AML-193 (cell line): Measurements from ENCODE around the gene GIPR.
"Not testable (repeated sequence)": the region's sequence is repeated elsewhere in the genome, so short reads cannot be mapped to it uniquely, and the experiment has no call there.

ENCODE experiments used
- DNase-seq, 2 experiments: peaks; one replicate each; lab custom pipeline; 2025; lab: John Stamatoyannopoulos, UW

Gene GIPR

DNA sequence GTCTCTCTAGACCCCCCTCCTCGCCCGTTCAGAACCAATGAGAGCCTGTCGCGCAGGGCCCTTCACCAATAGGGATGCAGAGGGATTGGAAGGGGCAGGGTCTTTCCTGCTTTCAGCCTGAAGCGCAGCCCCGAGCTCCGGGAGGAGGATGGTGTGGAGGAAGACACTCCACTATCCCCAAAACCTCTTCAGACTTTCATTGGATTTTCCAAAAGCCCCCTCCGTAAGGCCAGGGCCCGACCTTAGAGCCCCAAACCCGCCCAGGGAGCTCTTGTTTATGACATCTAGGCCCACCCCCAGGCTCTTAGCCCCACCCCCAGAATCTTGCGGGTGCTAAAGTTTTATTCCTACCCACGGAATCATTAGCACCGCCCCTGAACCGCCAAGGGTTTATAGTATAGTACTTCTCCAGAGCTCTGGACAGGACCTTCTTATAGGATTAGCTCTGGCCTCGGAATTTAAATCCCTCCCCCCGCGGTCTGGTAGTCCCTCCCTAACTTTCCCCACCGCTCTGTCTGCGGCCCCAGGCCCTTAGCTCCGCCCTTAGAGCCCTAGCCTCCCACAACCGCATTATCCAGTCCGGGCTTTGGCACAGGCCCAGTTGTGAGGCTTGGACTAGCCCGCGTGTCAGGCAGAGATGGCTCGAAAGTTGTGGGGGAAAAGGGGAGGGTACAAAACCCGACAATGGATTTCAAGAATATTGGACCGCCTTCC is 22.2 kb upstream of the GIPR start:
- peak; percentile 57 to 73 for DNase-seq

DNA sequence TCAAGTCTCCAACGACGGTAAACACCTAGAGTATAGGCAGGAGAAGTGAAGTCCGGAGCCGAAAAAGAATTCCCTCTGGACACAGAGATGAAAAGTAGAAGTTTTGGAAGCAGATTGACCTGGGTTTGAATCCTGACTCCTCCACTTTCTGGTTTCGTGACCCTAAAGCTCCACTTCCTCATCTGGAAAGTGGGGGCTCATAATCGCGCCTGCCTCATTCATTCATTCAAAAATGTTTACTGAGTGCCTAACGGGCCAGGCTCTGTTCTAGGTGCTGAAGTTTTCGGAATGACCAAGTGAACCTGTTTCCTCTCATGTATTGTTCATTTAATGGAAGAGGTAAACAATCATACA is 21.7 kb upstream of the GIPR start:
- no peak for DNase-seq

GRCh38 chr19:45650722-45651121 is 17.3 kb upstream of the GIPR start:
- DNase-seq: no peak

- DNase-seq: no peak
These were observed 14.4 kb upstream of the GIPR start for GRCh38 chr19:45653634-45654033.

DNA sequence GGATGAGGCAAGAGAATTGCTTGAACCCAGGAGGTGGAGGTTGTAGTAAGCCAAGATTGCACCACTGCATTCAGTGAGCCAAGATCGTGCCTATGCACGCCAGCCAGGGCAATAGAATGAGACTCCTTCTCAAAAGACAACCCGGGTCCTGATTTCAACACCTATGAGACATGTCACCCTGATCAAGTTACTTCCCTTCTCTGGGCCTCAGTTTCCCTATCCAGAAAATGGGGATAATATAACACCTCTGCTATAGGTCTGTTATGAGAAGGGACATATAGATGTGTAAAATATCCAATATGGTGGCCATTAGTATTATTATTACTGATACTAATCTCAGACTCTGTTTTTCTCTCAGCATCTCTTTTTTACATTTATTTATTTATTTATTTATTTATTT is 12.9 kb upstream of the GIPR start:
- no peak for DNase-seq

- no peak for DNase-seq
These were observed 10.4 kb upstream of the GIPR start for GRCh38 chr19:45657520-45658167.

DNA sequence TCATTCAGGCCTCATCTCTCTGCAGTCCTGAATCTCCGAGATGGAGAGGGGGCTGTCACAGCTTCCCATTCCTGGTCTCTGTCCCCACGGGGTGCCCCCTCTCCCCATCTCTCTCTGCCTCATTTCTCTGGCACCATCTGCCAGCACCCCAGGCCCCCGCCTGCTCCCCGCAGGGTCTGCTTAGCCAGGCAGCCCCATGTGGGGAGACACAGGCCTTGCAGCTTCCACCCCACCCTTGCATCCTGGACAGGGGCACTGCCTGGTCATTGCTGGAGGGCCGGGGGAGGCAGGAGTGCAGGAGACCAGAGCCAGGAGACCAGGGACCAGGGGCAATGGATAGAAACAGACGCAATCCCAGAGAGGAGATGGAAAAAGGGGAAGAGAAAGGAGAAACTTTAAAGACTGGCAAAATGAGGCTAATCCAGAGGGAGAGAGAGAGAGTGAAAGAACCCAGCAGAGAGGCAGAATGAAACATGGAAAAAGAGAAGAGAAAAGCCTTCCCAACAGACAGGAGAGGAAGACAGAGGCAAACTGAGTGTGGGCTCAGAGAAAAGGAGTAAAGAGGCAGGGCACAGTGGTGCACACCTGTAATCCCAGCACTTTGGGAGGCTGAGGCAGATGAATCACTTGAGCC is 8.8 kb upstream of the GIPR start:
- no peak for DNase-seq

GRCh38 chr19:45660636-45661035 is 7.4 kb upstream of the GIPR start:
- DNase-seq: no peak

DNA sequence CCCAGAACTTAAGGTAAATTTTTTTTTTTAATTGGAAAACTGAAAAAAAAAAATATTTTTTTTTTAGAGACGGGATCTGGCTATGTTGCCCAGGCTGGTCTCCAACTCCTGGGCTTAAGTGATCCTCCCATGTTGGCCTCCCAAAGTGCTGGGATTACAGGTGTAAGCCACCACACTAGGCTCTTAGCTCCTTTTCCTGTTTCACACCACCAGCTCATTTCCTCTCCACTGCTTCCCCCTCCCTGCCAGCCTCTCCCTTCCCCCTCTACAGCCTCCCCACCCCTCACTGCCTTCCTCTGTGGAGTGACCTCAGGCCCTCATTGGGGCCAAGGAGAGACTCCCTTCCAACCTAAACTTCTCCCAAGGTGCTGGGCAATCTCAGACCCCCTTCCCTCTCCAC is 4.2 kb upstream of the GIPR start:
- no peak for DNase-seq

- no peak for DNase-seq
These were observed 3.4 kb upstream of the GIPR start for GRCh38 chr19:45664575-45664974.

GRCh38 chr19:45668342-45668871 is 386 bp downstream of the GIPR start:
- DNase-seq: no peak

DNA sequence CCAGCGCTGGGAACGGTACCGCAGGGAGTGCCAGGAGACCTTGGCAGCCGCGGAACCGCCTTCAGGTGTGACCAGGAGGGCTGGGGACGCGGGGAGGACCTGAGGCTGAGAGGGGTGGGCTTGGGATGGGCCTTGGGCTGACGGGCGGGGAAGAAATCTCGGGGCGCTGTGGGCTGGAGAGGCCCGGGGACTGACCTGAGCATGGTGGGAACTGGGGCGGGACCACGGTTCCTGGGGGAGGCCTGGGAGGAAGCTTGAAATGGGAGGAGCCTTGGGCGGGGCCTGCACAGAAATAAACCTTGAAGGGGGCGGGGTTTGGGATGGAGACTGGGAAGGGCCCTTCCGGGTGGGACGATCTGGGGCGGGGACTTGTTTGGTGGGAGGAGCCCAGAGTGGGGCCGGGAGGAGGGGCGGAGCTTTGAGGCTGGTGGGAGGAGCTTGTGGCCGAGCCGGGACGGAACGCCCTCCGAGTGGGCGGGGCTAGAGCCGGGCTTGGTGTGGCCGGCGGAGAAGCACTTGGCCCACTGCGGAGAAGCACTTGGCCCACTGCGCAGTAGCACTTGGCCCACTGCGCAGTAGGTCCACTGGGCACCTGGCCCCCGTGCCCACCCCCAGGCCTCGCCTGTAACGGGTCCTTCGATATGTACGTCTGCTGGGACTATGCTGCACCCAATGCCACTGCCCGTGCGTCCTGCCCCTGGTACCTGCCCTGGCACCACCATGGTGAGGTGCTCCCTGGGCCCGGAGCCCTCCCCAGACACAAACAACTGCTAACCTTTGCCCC is 2.8 kb downstream of the GIPR start:
- no peak for DNase-seq

- no peak for DNase-seq
These were observed 6.9 kb downstream of the GIPR start for GRCh38 chr19:45674946-45675345.

DNA sequence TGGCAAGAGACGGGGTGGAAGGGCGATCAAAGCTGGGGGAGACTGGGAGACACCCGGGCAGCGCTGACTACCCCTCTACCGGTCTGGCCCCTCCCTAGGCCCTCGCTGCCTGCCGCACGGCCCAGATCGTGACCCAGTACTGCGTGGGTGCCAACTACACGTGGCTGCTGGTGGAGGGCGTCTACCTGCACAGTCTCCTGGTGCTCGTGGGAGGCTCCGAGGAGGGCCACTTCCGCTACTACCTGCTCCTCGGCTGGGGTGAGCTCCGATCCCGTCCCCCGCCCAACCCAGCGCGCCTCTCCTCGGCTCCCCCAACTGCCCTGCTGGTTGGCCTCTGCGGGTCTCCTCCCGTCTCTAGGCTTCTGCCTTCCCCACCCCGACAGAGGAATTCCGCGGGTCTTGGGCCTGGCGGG is 8.8 kb downstream of the GIPR start:
- DNase-seq: no peak

DNA sequence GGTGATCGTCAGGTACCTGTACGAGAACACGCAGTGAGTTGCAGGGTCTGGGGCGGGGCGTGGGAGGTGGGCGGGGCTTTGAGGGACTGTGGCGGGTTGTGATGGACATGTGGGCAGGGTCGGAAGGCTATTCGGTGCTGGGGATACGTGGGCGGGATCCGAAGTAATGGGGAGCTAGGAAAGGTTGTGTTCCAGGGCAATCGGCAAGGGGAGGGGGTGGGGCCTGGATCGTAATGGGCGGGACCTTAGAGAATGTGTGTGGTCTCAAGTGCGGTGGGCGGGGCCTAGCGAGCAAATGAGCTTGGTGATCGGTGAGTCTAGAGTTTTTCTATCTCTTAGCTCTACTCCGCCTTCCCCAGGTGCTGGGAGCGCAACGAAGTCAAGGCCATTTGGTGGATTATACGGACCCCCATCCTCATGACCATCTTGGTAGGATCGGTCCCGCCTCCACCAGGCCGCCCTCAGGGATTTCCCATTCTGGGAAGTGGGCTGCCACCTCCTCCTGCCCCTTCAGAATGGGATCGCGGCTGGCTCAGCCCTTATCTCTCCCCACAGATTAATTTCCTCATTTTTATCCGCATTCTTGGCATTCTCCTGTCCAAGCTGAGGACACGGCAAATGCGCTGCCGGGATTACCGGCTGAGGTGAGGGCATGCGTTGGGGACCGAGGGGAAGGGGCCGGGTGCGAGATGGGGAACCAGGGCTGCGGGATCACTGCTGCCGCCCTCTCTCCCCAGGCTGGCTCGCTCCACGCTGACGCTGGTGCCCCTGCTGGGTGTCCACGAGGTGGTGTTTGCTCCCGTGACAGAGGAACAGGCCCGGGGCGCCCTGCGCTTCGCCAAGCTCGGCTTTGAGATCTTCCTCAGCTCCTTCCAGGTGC is 9.6 kb downstream of the GIPR start:
- no peak for DNase-seq

- peak; percentile 75 to 85 for DNase-seq
These were observed 13.5 kb downstream of the GIPR start for GRCh38 chr19:45681391-45682015.

- no peak for DNase-seq
These were observed 14.1 kb downstream of the GIPR start for GRCh38 chr19:45682117-45682516.

DNA sequence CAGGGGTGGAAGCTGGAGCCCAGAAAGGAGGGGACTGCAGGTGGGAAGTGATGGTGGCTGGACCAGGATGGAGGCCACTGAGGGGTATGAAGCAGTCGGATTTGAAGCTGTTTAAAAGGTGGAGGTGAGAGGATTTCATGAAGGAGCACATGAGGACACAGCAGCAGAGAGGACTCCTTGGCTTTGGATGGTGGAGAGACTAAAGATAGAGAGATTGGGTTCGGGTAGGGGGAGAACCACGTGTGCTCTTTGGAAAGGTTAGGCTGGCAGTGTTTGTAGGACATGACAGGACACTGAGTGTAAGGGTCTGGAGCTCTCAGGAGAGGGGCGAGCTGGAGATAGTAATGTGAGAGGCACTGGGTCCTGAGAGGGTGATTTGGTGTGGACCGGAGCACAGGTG is 14.9 kb downstream of the GIPR start:
- no peak for DNase-seq

DNA sequence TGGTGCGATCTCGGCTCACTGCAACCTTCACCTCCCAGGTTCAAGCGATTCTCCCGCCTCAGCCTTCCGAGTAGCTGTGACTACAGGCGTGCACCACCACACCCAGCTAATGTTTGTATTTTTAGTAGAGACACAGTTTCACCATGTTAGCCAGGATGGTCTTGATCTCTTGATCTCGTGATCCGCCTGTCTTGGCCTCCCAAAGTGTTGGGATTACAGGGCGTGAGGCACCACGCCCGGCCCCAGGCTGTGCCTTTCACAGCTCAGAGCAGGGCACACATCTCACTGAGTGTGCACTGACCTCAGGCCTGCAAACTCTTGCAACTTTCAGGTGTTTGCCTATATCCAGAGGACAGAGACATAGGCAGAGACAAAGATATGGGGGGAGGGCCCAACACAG is 17.0 kb downstream of the GIPR start:
- DNase-seq: not testable (repeated sequence)

DNA sequence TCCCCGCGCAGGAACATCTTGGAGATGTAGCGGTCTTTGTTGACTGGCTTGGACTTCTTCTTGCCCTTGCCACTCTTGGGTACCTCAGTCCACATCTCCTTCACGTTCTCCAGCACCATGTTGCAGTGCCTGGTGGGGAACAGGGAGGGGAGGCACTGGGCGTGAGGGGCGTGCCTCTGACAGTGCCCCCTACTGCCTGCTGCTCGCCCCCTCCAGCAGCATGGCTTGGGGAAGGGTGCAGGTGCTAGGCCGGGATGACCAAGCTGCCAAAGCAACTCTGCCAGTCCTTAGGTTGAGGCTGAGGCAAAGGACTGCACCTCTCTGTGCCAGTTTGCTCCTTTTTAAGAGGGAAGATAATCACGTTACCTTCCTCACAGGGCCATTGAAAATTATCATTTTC is 19.6 kb downstream of the GIPR start:
- no peak for DNase-seq
